Skeletal muscle satellite cell (primary cell): ENCODE results near the gene FOXK2.
"Not testable (repeated sequence)": the region's sequence is repeated elsewhere in the genome, so short reads cannot be mapped to it uniquely, and the experiment has no call there.

Source experiments
- H3K27me3 ChIP-seq: 2 replicates; pipeline ENCODE4 v1.7.0; 2013; ENCODE audit warnings: low read length; ENCODE audit not compliant: control insufficient read depth, insufficient read depth
- H3K36me3 ChIP-seq: 2 replicates; pipeline ENCODE4 v1.7.0; 2013; ENCODE audit warnings: mild to moderate bottlenecking, control low read depth, low read length; ENCODE audit not compliant: insufficient read depth
- H3K4me1 ChIP-seq: 2 replicates; pipeline ENCODE4 v1.7.0; 2013; ENCODE audit warnings: low read length; ENCODE audit not compliant: control insufficient read depth, insufficient read depth
- H3K4me2 ChIP-seq: 2 replicates; pipeline ENCODE4 v1.7.0; 2013; ENCODE audit warnings: mild to moderate bottlenecking, low read length
- H3K4me3 ChIP-seq: 2 replicates; pipeline ENCODE4 v1.7.0; 2013; ENCODE audit warnings: low read length
- H3K9ac ChIP-seq: 2 replicates; pipeline ENCODE4 v1.7.0; 2013; ENCODE audit warnings: mild to moderate bottlenecking, low read depth, low read length, moderate library complexity
- H3K9me3 ChIP-seq: replicated peaks from 2 replicates; pipeline ENCODE4 v1.7.0; 2013; ENCODE audit warnings: mild to moderate bottlenecking, control low read depth, low read length

The FOXK2 gene

DNA sequence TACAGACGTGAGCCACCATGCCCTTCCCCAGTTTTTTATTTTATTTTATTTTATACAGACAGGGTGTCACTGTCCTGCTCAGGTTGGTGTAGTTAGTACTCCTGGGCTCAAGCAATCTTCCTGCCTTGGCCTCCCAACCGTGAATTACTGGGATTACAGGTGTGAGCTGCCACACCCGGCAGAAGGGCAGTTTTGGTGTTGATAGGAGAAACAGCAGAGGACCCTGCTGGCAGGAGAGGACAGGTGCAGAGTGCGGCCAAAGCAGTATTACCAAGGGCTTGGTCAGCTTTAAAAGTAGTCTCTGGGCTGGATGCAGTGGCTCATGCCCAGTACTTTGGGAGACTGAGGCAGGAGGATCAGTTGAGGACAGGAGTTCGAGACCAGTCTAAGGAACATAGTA lies 22.9 kb downstream of the FOXK2 start:
- no peaks in the 10 kb centered on the region for H3K9me3 ChIP-seq
- H3K9ac ChIP-seq: no peak overlapping the region
- peaks cover 20% of the 10 kb centered on the region for H3K4me1 ChIP-seq
- H3K36me3 ChIP-seq: no peaks in the 10 kb centered on the region
- H3K27me3 ChIP-seq: no peaks in the 10 kb centered on the region
- no peak overlapping the region for H3K4me3 ChIP-seq
- no peak overlapping the region for H3K4me2 ChIP-seq

DNA sequence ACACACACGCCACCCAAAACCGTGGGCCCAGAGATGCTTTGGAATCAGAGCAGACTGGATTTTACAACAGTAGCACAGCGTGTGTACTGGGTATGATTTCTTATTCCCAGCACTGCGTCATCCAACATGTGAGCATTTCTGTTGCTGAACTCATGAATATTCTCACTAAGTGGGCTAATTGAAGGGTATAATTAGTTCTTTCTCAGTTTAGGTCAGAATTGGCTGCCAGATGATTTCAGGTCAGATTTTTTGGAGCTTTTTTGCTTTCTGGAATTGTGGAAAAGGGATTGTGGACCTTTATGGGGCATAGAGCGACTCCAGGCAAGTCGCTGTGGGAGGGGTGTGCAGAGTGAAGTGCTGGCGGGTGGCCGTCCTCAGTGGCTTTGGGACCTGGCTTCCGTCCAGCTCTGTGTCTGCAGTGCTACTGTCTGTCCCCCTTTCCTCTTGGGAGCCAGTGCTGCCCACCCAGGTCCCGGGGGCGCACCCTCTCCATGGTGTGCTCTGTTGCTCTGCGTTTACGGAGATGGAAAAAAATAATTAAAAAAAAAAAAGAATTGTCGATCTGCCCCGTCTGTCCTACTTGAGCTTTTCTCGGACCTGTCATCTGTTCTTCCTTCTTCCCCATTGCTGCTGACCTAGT lies 25.0 kb downstream of the FOXK2 start:
- Histone ChIP-seq H3K36me3 (peaks cover 6% of the 10 kb centered on the region), H3K4me2 (peak overlapping the region; percentile 57), H3K4me1 (peaks cover 25% of the 10 kb centered on the region), H3K4me3 (peak overlapping the region; percentile 24), H3K27me3 (no peaks in the 10 kb centered on the region), H3K9me3 (no peaks in the 10 kb centered on the region), H3K9ac (peak overlapping the region; percentile 17)

DNA sequence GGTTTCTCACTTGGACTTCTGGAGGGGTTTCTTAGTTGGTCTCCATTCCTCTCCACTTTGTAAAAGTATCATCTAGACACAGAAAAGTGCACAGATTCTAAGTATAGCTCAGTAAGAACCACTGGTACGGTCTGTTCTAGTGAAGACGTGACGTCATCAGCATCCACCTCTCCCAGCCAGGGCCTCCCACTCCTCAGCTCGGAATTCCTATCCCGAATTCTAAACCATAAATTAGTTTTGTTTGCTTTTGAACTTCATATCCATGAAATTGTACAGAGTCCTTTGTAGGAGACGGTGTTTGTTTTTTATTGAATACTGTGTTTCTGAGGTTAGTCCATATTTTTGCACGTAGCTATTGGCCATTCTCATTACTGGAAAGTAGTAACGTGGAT lies 25.5 kb downstream of the FOXK2 start:
- Histone ChIP-seq H3K4me3 (peak overlapping the region; percentile 24), H3K4me1 (peaks cover 25% of the 10 kb centered on the region), H3K9ac (peak overlapping the region; percentile 17), H3K4me2 (peak overlapping the region; percentile 57), H3K27me3 (no peaks in the 10 kb centered on the region), H3K36me3 (peaks cover 6% of the 10 kb centered on the region), H3K9me3 (no peaks in the 10 kb centered on the region)

DNA sequence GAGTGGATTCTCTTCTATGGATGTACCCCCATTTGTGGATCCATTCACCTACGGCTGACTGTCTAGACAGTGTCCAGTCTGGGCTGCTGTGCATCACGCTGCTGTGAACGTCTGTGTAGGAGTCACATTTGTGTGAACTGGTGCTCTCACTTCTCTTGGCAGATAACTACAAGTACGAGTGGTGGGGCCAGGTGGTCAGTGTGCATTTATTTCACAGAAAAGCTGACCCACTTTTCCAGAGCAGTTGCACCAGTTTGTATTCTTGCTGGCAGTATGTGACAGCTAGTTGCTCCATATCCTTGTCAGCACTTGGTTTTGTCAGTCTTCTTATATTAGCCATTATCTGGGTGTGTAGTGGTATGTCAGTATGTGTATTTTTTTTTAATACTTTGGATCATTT lies 28.4 kb downstream of the FOXK2 start:
- Histone ChIP-seq H3K9me3 (no peaks in the 10 kb centered on the region), H3K4me2 (no peak overlapping the region), H3K4me3 (no peak overlapping the region), H3K27me3 (no peaks in the 10 kb centered on the region), H3K36me3 (peaks cover 6% of the 10 kb centered on the region), H3K9ac (no peak overlapping the region), H3K4me1 (peaks cover 31% of the 10 kb centered on the region)

DNA sequence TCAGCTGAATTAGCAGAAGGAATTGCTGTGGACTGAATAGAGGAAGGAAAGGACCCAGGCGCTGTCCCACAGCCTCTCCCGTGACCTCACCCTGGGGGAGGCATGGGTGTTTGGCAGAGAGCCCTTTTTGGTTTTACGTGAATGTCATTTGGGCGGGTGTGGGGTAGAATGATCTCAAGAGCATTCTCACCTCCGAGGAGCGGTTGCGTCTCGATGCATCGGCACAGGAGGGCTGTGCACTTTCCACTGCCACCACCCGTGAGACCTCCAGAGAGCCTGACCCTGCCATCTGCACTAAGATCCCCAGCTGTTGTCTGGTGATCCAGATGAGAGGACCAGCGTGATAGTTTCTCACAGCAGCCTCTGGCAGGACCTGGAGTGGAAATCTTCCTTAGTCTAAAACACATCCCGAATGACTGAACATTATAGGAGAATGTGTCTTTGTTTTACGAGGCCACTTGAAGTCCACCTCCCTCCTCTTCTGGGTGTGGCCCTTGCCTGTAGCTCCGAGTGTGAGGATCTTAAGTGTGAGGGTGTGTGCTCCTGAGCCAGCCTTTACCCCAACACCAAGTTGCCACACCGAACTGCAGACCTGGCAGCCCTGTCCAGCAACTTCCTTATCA lies 29.3 kb downstream of the FOXK2 start:
- H3K4me1 ChIP-seq: peaks cover 31% of the 10 kb centered on the region
- no peak overlapping the region for H3K4me3 ChIP-seq
- no peaks in the 10 kb centered on the region for H3K27me3 ChIP-seq
- no peaks in the 10 kb centered on the region for H3K9me3 ChIP-seq
- peak overlapping the region; percentile 31 for H3K4me2 ChIP-seq
- H3K9ac ChIP-seq: no peak overlapping the region
- H3K36me3 ChIP-seq: peaks cover 6% of the 10 kb centered on the region

DNA sequence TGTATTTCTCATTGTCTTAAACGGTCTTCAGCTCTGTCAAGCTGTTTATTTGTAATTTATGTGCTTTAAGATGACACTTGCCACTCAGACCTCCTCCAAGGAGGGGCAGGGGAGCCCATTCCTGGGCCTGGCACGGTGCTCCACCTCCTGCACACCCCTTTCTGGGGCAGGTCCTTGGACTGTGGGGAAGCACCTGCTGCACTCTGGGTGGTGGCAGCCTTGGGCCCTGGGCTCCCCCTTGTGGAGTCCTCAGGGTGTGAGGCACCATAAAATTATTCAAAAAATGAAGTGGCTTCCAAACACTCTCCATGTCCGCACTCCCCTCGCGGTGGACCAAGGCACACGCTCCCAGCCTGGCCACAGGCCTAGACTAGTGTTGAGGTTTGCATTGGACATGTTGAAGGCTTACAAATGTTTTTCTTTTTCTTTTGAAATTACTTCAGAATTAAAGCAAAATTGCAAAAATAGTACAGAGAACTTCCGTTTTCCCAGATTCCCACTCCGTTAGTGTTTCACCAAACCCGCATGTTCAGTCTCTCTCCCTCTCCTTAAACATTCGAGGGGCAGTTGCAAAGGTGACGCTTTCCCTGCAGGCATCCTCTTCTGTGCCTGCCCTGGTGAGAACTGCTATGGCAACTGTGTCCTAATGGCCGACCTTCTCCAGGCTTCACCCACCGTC lies 32.4 kb downstream of the FOXK2 start:
- Histone ChIP-seq H3K4me1 (peaks cover 19% of the 10 kb centered on the region), H3K36me3 (peaks cover 6% of the 10 kb centered on the region), H3K4me2 (no peak overlapping the region), H3K9me3 (no peaks in the 10 kb centered on the region), H3K9ac (no peak overlapping the region), H3K27me3 (no peaks in the 10 kb centered on the region), H3K4me3 (no peak overlapping the region)

DNA sequence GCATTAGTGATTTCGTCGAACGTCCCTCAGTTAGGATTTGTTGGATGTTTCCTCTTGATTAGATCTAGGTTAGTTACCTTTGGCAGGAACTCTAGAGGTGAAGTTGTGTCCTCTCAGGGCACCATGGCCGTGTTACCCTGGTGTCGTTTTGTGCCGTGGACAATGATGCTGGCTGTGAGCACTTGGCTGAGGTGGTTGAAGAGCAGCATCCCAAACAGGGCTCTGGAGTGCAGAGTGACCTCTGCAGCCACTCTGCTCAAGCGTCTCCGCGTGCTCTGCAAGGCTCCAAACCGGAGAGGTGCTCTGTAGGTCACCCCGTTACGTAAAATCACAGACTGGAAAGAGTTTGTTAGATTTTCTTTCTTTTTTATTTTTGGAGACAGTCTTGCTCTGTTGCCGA lies 33.0 kb downstream of the FOXK2 start:
- H3K4me1 ChIP-seq: peaks cover 19% of the 10 kb centered on the region
- no peaks in the 10 kb centered on the region for H3K9me3 ChIP-seq
- H3K4me2 ChIP-seq: no peak overlapping the region
- no peak overlapping the region for H3K4me3 ChIP-seq
- no peaks in the 10 kb centered on the region for H3K27me3 ChIP-seq
- peaks cover 5% of the 10 kb centered on the region for H3K36me3 ChIP-seq
- H3K9ac ChIP-seq: no peak overlapping the region

DNA sequence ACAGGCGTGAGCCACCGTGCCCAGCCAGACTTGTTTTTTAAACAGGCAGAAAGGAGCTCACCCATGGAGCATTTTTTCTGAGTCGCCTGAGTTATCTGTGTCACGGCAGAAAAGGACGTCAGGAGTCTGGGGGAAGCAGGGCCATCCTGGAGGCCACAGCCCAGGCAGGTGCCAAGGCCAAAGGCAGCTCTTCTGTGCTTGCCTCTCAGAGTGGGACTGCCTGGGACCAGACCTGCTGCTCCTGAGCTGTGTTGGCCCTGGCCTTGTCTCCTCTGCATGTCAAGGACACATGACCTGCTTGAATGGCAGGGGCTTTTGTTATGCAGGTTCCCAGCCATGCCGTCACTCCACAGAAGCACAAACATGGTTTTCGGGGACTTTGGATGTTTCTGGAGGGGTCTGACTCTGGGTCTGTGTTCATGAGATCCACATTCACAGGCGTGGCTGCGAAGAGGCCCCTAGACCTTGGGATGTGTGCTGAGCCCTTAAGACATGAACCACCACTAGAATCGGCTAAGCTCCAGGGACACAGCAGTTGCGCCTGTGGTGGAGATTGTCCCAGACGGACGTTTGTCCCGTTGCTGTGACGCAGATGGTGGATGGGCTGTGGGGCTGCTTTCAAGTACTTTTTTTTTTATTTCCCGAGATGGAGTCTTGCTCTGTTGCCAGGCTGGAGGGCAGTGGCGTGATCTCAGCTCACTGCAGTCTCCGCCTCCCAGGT lies 33.8 kb downstream of the FOXK2 start:
- Histone ChIP-seq H3K4me2 (no peak overlapping the region), H3K9me3 (no peaks in the 10 kb centered on the region), H3K4me1 (peaks cover 17% of the 10 kb centered on the region), H3K4me3 (no peak overlapping the region), H3K27me3 (no peaks in the 10 kb centered on the region), H3K36me3 (no peaks in the 10 kb centered on the region), H3K9ac (no peak overlapping the region)

DNA sequence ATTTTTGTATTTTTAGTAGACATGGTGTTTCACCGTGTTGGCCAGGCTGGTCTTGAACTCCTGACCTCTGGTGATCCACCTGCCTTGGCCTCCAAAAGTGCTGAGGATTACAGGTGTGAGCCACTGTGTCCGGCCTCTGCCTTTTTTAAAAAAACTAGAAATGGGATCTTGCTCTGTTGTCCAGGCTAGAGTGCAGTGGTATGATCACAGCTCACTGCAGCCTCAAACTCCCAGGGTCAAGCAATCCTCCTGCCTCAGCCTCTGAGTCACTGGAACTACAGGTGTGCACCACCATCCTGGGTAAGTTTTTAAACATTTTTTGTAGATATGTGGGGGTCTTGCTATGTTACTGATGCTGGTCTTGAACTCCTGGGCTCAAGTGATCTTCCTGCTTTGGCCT lies 38.0 kb downstream of the FOXK2 start:
- H3K9me3 ChIP-seq: not testable (repeated sequence)

DNA sequence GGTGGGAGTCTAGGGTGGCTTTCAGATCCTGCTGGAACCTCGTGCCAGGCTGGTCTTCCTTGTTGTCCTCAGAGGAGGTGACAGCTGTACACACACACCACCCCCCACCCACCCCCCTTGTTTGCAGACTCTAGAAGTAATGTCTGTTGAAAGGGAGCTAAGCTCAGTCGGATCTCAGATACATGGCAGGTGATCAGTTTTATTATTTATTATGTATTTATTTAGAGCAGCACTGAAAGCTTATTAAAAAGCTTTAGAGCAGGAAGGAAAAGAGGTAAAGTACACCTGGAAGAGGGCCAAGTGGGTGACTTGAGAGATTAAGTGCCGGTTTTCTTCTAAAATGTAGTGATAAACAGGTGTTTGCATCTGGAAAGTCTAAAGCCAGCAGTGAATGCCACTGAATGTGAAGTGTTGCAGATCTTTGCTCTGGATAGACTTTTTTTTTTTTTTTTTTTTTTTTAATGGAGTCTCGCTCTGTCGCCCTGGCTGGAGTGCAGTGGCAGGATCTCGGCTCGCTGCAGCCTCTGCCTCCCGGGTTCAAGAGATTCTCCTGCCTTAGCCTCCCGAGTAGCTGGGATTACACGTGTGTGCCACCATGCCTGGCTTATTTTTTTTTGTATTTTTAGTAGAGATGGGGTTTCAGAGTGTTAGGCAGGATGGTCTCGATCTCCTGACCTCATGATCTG lies 40.2 kb downstream of the FOXK2 start:
- no peaks in the 10 kb centered on the region for H3K9me3 ChIP-seq
- no peaks in the 10 kb centered on the region for H3K36me3 ChIP-seq
- H3K27me3 ChIP-seq: no peaks in the 10 kb centered on the region
- H3K4me2 ChIP-seq: no peak overlapping the region
- peaks cover 20% of the 10 kb centered on the region for H3K4me1 ChIP-seq
- H3K9ac ChIP-seq: no peak overlapping the region
- no peak overlapping the region for H3K4me3 ChIP-seq

More for the DNA sequence above, 38.0 kb downstream of the FOXK2 start:
- H3K36me3 ChIP-seq, H3K9ac ChIP-seq, H3K4me3 ChIP-seq, H3K4me2 ChIP-seq, H3K27me3 ChIP-seq: not testable (repeated sequence)
- H3K4me1 ChIP-seq: peaks cover 14% of the 10 kb centered on the region

DNA sequence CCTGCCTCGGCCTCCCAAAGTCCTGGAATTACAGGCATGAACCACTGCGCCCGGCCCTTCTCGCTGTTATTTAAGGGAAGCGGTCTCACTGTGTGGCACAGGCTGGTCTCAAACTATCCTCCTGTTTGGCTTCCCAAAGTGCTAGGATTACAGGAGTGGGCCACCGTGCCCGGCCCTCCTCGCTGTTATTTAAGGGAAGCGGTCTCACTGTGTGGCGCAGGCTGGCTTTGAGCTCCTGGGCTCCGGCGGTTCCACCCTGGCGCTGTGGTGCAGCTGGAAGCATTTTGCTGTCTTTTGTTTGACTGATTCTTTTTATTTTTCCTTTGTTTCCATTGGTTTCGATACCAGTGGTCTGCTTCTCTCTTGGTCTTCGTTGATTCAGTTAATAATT lies 40.7 kb downstream of the FOXK2 start:
- peaks cover 20% of the 10 kb centered on the region for H3K4me1 ChIP-seq
- no peaks in the 10 kb centered on the region for H3K27me3 ChIP-seq
- no peak overlapping the region for H3K4me3 ChIP-seq

More for the DNA sequence above, 40.7 kb downstream of the FOXK2 start:
- Histone ChIP-seq H3K9ac (no peak overlapping the region), H3K36me3 (peaks cover 4% of the 10 kb centered on the region), H3K9me3 (no peaks in the 10 kb centered on the region), H3K4me2 (no peak overlapping the region)
